K562 (cell line): ENCODE measurements around the gene PRRT1. TPM values are rescaled to one million over a fixed set of nuclear protein-coding genes. Genes with fewer than 3 reads are reported as not detected.
A peak's percentile ranks its signal among the peaks of the same experiment; 100 is the strongest.

Source experiments
- ATF4 ChIP-seq: fragments of 450-650 bp; formaldehyde crosslinking; IDR thresholded peaks from 2 replicates; pipeline ENCODE4 v1.4.0; 2022; ENCODE audit warnings: mild to moderate bottlenecking, moderate library complexity
- CCNT2 ChIP-seq: IDR thresholded peaks from 2 replicates; pipeline ENCODE4 v1.6.1; 2011; ENCODE audit warnings: borderline replicate concordance, low read depth, mild to moderate bottlenecking, moderate library complexity, mixed read lengths, low read length; ENCODE audit not compliant: insufficient read length; ENCODE audit errors: extremely low read depth
- CEBPZ ChIP-seq: fragments of 150-350 bp; IDR thresholded peaks from 2 replicates; pipeline ENCODE4 v1.6.1; 2014; ENCODE audit warnings: low read depth, mild to moderate bottlenecking, low read length, borderline replicate concordance
- GABPB2 ChIP-seq: fragments of 250-450 bp; sonication (Bioruptor Pico); conservative IDR thresholded peaks from 2 replicates; pipeline ENCODE4 v1.5.1; 2021; ENCODE audit warnings: mild to moderate bottlenecking
- L3MBTL2 ChIP-seq: fragments of 450-650 bp; IDR thresholded peaks from 2 replicates; pipeline ENCODE4 v1.6.1; 2016; ENCODE audit warnings: mild to moderate bottlenecking, moderate library complexity
- MLLT1 ChIP-seq, 2 experiments: fragments of 450-650 bp; IDR thresholded peaks; 2 replicates each; pipeline ENCODE4 v1.6.1; 2016
- NCOA1 ChIP-seq: fragments of 450-650 bp; IDR thresholded peaks from 2 replicates; pipeline ENCODE4 v1.6.1; 2016; ENCODE audit warnings: low read depth
- REST ChIP-seq, 2 experiments: fragments of 450-650 bp; formaldehyde crosslinking in 1 of 2; IDR thresholded peaks; 2 replicates each; pipeline versions ENCODE4 v1.4.0 to v1.6.1; 2014 to 2020; ENCODE audit warnings: mild to moderate bottlenecking in 2 of 2, borderline replicate concordance in 1 of 2, low read depth in 1 of 2
- RNF2 ChIP-seq: sonication (generic); IDR thresholded peaks from 2 replicates; pipeline ENCODE4 v1.6.1; 2016
- SOX6 ChIP-seq: fragments of 450-650 bp; IDR thresholded peaks from 2 replicates; pipeline ENCODE4 v1.6.1; 2014; ENCODE audit warnings: mild to moderate bottlenecking
- SRF ChIP-seq, 2 experiments: fragments of 250-450, 450-650 bp in 1 of 2; sonication (Bioruptor Pico) in 1 of 2; sonication (generic) in 1 of 2; formaldehyde crosslinking; IDR thresholded peaks; 2 replicates each; pipeline versions ENCODE4 v1.5.0 to v1.5.1; 2020 to 2022; ENCODE audit warnings: mild to moderate bottlenecking in 1 of 2, missing genetic modification reagents in 1 of 2
- TAL1 ChIP-seq: fragments of 450-650 bp; IDR thresholded peaks from 2 replicates; pipeline ENCODE4 v1.6.1; 2016; ENCODE audit warnings: mild to moderate bottlenecking
- YY1 ChIP-seq, 3 experiments: IDR thresholded peaks; 2 replicates each; pipeline ENCODE4 v1.6.1; 2011; ENCODE audit warnings: low read length in 2 of 3, mild to moderate bottlenecking in 2 of 3, moderate library complexity in 2 of 3, borderline replicate concordance in 1 of 3, control low read depth in 1 of 3, low read depth in 1 of 3; ENCODE audit not compliant: insufficient read depth in 3 of 3, insufficient replicate concordance in 2 of 3, control insufficient read depth in 1 of 3, insufficient read length in 1 of 3; ENCODE audit errors: extremely low read depth in 1 of 3
- ZBTB8A ChIP-seq: fragments of 450-650 bp; IDR thresholded peaks from 2 replicates; pipeline ENCODE4 v1.6.1; 2018; ENCODE audit warnings: mild to moderate bottlenecking, moderate library complexity; ENCODE audit not compliant: partially characterized antibody
- polyA plus RNA-seq, 8 experiments: library from polyadenylated mRNA; depleted of rRNA in 4 of 8; stranded (reverse) in 5 of 8; unstranded in 3 of 8; fragments of >200 nt; fragmentation: Nextera tagmentation in 2 of 8; fragmentation: Illumina TruSeq in 1 of 8; extraction: Ambion mirVana in 2 of 8; extraction: Trizol in 1 of 8; gene quantifications; 2 replicates each; pipeline versions ENCODE4 v1.2.1 to v1.2.3, GENCODE V29; 2011 to 2014; ENCODE audit warnings: inconsistent platforms in 1 of 8, missing spikeins in 1 of 8
- total RNA-seq, 7 experiments: library from RNA; depleted of rRNA in 6 of 7; stranded (reverse); fragments of >200 nt in 6 of 7; fragmentation: Illumina TruSeq in 2 of 7; extraction: Trizol in 2 of 7; gene quantifications; 2 replicates each; pipeline versions ENCODE4 v1.2.1 to v1.2.3, GENCODE V29; 2011 to 2021; ENCODE audit warnings: low replicate concordance in 1 of 7

PRRT1 gene
- total and polyA plus RNA-seq, 9 of the 15 experiments (the other 6 are each of a cell fraction or from before 2014, with no cell fraction given): 0.14 to 3.5 (median 0.41) TPM

- peak in 1 of 3 experiments; percentile 47 for TF ChIP-seq YY1 (IDR thresholded peaks at IDR 0.05; ENCODE audit: borderline replicate concordance in 1 of 3, control insufficient read depth in 1 of 3, extremely low read depth in 1 of 3, insufficient read depth in 3 of 3, insufficient read length in 1 of 3, insufficient replicate concordance in 2 of 3, low read depth in 1 of 3, low read length in 2 of 3)
- TF ChIP-seq ATF4 (CRISPR knock-in tag): no peak
- TF ChIP-seq RNF2: 0 out of 2 replicates have a peak, but pooled peaks have one; percentile 51
- no peak for TF ChIP-seq GABPB2 (CRISPR knock-in tag)
- TF ChIP-seq L3MBTL2: no peak
- no peak for TF ChIP-seq SOX6
- TF ChIP-seq MLLT1 (IDR thresholded peaks at IDR 0.05): no peak
- no peak for TF ChIP-seq CEBPZ
- TF ChIP-seq NCOA1: no peak
- peak in 1 of 2 experiments; percentile 72; a peak in 1 of 4 replicates for TF ChIP-seq SRF (CRISPR knock-in tag; IDR thresholded peaks at IDR 0.05)
- TF ChIP-seq CCNT2: peak; percentile 98
- TF ChIP-seq REST (IDR thresholded peaks at IDR 0.05; ENCODE audit: borderline replicate concordance): peak; percentile 28; the same call in 1 of the 2 replicates
- no peak for TF ChIP-seq REST (CRISPR knock-in tag; IDR thresholded peaks at IDR 0.05; ENCODE audit: low read depth)
- TF ChIP-seq ZBTB8A: no peak
- TF ChIP-seq TAL1: no peak
These were observed 43.8 kb upstream of the PRRT1 start (continued) for GRCh38 chr6:32195652-32195901.
